Measurements from ENCODE around the gene UBE2O. TPM values are rescaled to one million over a fixed set of nuclear protein-coding genes. Genes with fewer than 3 reads are reported as not detected.

UBE2O gene
- total and polyA plus RNA-seq, 2 experiments from 2014 or later, result 30.4 to 79.4 TPM

GRCh38 chr17:76360461-76360860, 92.5 kb downstream of the UBE2O start:
- Mint-ChIP-seq H3K4me3 (no peak overlapping the region), H3K27ac (no peak overlapping the region)

More at GRCh38 chr17:76360461-76360860, 92.5 kb downstream of the UBE2O start:
- Histone ChIP-seq H3K9me2 (ENCODE audit: insufficient read depth) (no peaks in the 10 kb centered on the region), H2AFZ (no peak overlapping the region), H3F3A (replicated peaks; ENCODE audit: low read depth) (no peaks in the 10 kb centered on the region), H3K79me2 (replicated peaks; ENCODE audit: insufficient read depth) (no peaks in the 10 kb centered on the region), H3K36me3 (ENCODE audit: insufficient read depth) (no peaks in the 10 kb centered on the region), H3K4me3 (no peak overlapping the region), H3K27ac (ENCODE audit: low read depth) (no peak overlapping the region), H3K27me3 (ENCODE audit: insufficient read depth) (no peaks in the 10 kb centered on the region), H3K4me1 (ENCODE audit: insufficient read depth) (peaks cover 4% of the 10 kb centered on the region), H3K4me2 (no peak overlapping the region), H4K20me1 (replicated peaks; ENCODE audit: insufficient read depth) (no peaks in the 10 kb centered on the region)
- Mint-ChIP-seq H3K27me3 (ENCODE audit: insufficient read depth, low read depth, poor library complexity) (peaks cover 5% of the 10 kb centered on the region), H3K36me3 (ENCODE audit: low read depth) (no peaks in the 10 kb centered on the region), H3K9me3 (no peaks in the 10 kb centered on the region), H3K4me1 (peaks cover 10% of the 10 kb centered on the region; the same call in 2 of the 3 replicates)
- DNase-seq (ENCODE audit: low spot score) (no peak), ATAC-seq (no peak)
- no peak for TF ChIP-seq CTCF (conservative IDR thresholded peaks at IDR 0.05; ENCODE audit: low read depth in 2 of 2)
- no peak for TF ChIP-seq REST (IDR thresholded peaks at IDR 0.05; ENCODE audit: unreplicated experiment)
- no peak for TF ChIP-seq CREB1 (CRISPR knock-in tag; IDR thresholded peaks at IDR 0.05; ENCODE audit: low read depth)
- TF ChIP-seq ZNF331 (CRISPR knock-in tag; IDR thresholded peaks at IDR 0.05; ENCODE audit: low read depth), result no peak
- no peak for TF ChIP-seq POLR2AphosphoS5 (IDR thresholded peaks at IDR 0.05; ENCODE audit: low read depth)
- TF ChIP-seq EZH2 (IDR thresholded peaks at IDR 0.05; ENCODE audit: low read depth, unreplicated experiment), result no peak
- no peak for TF ChIP-seq JUNB (IDR thresholded peaks at IDR 0.05; ENCODE audit: unreplicated experiment)
- no peak for TF ChIP-seq ETS1 (IDR thresholded peaks at IDR 0.05)
- no peak for TF ChIP-seq EZH2phosphoT487 (IDR thresholded peaks at IDR 0.05; ENCODE audit: unreplicated experiment)
- no peak for TF ChIP-seq NANOG (IDR thresholded peaks at IDR 0.05; ENCODE audit: borderline replicate concordance)
- TF ChIP-seq STAT1 (IDR thresholded peaks at IDR 0.05; ENCODE audit: unreplicated experiment), result no peak
- no peak for TF ChIP-seq ZNF462 (CRISPR knock-in tag; IDR thresholded peaks at IDR 0.05)
- TF ChIP-seq ZNF114 (CRISPR knock-in tag; IDR thresholded peaks at IDR 0.05), result no peak

Measured in GM23338 (cell line).